K562 (cell line): ENCODE results near the gene C10orf71. TPM values are rescaled to one million over a fixed set of nuclear protein-coding genes. Genes with fewer than 3 reads are reported as not detected.

Experiments used
- ARNT ChIP-seq, 2 experiments: fragments of 450-650 bp; IDR thresholded peaks; 2 replicates each; pipeline ENCODE4 v1.6.1; 2016; ENCODE audit warnings: mild to moderate bottlenecking in 1 of 2
- CBFB ChIP-seq: sonication (generic); formaldehyde crosslinking; IDR thresholded peaks from 2 replicates; pipeline ENCODE4 v1.4.0; 2020; ENCODE audit warnings: mild to moderate bottlenecking, missing genetic modification reagents
- E2F1 ChIP-seq: sonication (generic); formaldehyde crosslinking; IDR thresholded peaks from 2 replicates; pipeline ENCODE4 v1.8.1; 2023; ENCODE audit warnings: mild to moderate bottlenecking, missing genetic modification reagents, moderate library complexity
- EWSR1 ChIP-seq: fragments of 450-650 bp; IDR thresholded peaks from 2 replicates; pipeline ENCODE4 v1.6.1; 2018; ENCODE audit warnings: borderline replicate concordance, mild to moderate bottlenecking, low read depth, moderate library complexity; ENCODE audit not compliant: partially characterized antibody
- GABPA ChIP-seq: fragments of 200-800 bp; sonication (Bioruptor generic); conservative IDR thresholded peaks from 2 replicates; pipeline ENCODE4 v1.6.1; 2016; ENCODE audit warnings: low read depth, missing genetic modification characterization, missing compliant biosample characterization
- HBP1 ChIP-seq: fragments of 450-650 bp; formaldehyde crosslinking; IDR thresholded peaks from 2 replicates; pipeline ENCODE4 v1.4.0; 2022; ENCODE audit warnings: missing genetic modification characterization
- IRF9 ChIP-seq: fragments of 450-650 bp; IDR thresholded peaks from 2 replicates; pipeline ENCODE4 v1.6.1; 2016; ENCODE audit warnings: missing biosample characterization, missing genetic modification characterization
- MIER1 ChIP-seq: fragments of 450-650 bp; IDR thresholded peaks from 2 replicates; pipeline ENCODE4 v1.6.1; 2016; ENCODE audit warnings: antibody characterized with exemption, mild to moderate bottlenecking, low read depth
- MNT ChIP-seq, 2 experiments: fragments of 450-650 bp; conservative IDR thresholded peaks; 2 replicates each; pipeline ENCODE4 v1.6.1; 2017; ENCODE audit warnings: mild to moderate bottlenecking in 2 of 2, moderate library complexity in 2 of 2
- NBN ChIP-seq: fragments of 450-650 bp; IDR thresholded peaks from 2 replicates; pipeline ENCODE4 v1.6.1; 2016; ENCODE audit warnings: low read depth, mild to moderate bottlenecking
- NEUROD1 ChIP-seq: fragments of 150-350 bp; IDR thresholded peaks from 2 replicates; pipeline ENCODE4 v1.6.1; 2014; ENCODE audit warnings: borderline replicate concordance, low read length, low read depth; ENCODE audit not compliant: partially characterized antibody
- SOX6 ChIP-seq: fragments of 450-650 bp; IDR thresholded peaks from 2 replicates; pipeline ENCODE4 v1.6.1; 2014; ENCODE audit warnings: mild to moderate bottlenecking
- SRSF3 ChIP-seq: fragments of 200-400 bp; formaldehyde crosslinking; IDR thresholded peaks from 2 replicates; pipeline ENCODE4 v1.6.1; 2016; ENCODE audit warnings: mild to moderate bottlenecking, low read length, moderate library complexity; ENCODE audit not compliant: insufficient read depth
- THRA ChIP-seq: fragments of 450-650 bp; IDR thresholded peaks from 2 replicates; pipeline ENCODE4 v1.6.1; 2017; ENCODE audit warnings: mild to moderate bottlenecking, moderate library complexity
- YY1 ChIP-seq, 3 experiments: IDR thresholded peaks; 2 replicates each; pipeline ENCODE4 v1.6.1; 2011; ENCODE audit warnings: low read length in 2 of 3, mild to moderate bottlenecking in 2 of 3, moderate library complexity in 2 of 3, borderline replicate concordance in 1 of 3, control low read depth in 1 of 3, low read depth in 1 of 3; ENCODE audit not compliant: insufficient read depth in 3 of 3, insufficient replicate concordance in 2 of 3, control insufficient read depth in 1 of 3, insufficient read length in 1 of 3; ENCODE audit errors: extremely low read depth in 1 of 3
- ZNF280A ChIP-seq: fragments of 450-650 bp; IDR thresholded peaks from 2 replicates; pipeline ENCODE4 v1.6.1; 2018; ENCODE audit warnings: mild to moderate bottlenecking, low read depth; ENCODE audit not compliant: partially characterized antibody
- ZNF766 ChIP-seq: fragments of 200-800 bp; sonication (Bioruptor generic); conservative IDR thresholded peaks from 2 replicates; pipeline ENCODE4 v1.6.1; 2016; ENCODE audit warnings: missing genetic modification characterization, missing compliant biosample characterization
- polyA plus RNA-seq, 8 experiments: library from polyadenylated mRNA; depleted of rRNA in 4 of 8; stranded (reverse) in 5 of 8; unstranded in 3 of 8; fragments of >200 nt; fragmentation: Nextera tagmentation in 2 of 8; fragmentation: Illumina TruSeq in 1 of 8; extraction: Ambion mirVana in 2 of 8; extraction: Trizol in 1 of 8; gene quantifications; 2 replicates each; pipeline versions ENCODE4 v1.2.1 to v1.2.3, GENCODE V29; 2011 to 2014; ENCODE audit warnings: inconsistent platforms in 1 of 8, missing spikeins in 1 of 8
- total RNA-seq, 7 experiments: library from RNA; depleted of rRNA in 6 of 7; stranded (reverse); fragments of >200 nt in 6 of 7; fragmentation: Illumina TruSeq in 2 of 7; extraction: Trizol in 2 of 7; gene quantifications; 2 replicates each; pipeline versions ENCODE4 v1.2.1 to v1.2.3, GENCODE V29; 2011 to 2021; ENCODE audit warnings: low replicate concordance in 1 of 7

Gene C10orf71
- total and polyA plus RNA-seq, 9 of the 15 experiments (the other 6 are each of a cell fraction or from before 2014, with no cell fraction given), result 0.06 to 4.5 (median 1.3) TPM

GRCh38 chr10:49265885-49266284, 33.1 kb upstream of the C10orf71 start (continued):
- TF ChIP-seq CBFB (CRISPR knock-in tag), result no peak
- TF ChIP-seq NBN, result 0 out of 2 replicates have a peak, but pooled peaks have one; percentile 41
- no peak for TF ChIP-seq THRA
- TF ChIP-seq GABPA (tag), result no peak
- TF ChIP-seq YY1 (IDR thresholded peaks at IDR 0.05; ENCODE audit: borderline replicate concordance in 1 of 3, control insufficient read depth in 1 of 3, extremely low read depth in 1 of 3, insufficient read depth in 3 of 3, insufficient read length in 1 of 3, insufficient replicate concordance in 2 of 3, low read depth in 1 of 3, low read length in 2 of 3), result no peak
- no peak for TF ChIP-seq E2F1 (CRISPR knock-in tag)
- TF ChIP-seq SRSF3, result no peak
- TF ChIP-seq ZNF766 (CRISPR knock-in tag), result 0 out of 2 replicates have a peak, but pooled peaks have one; percentile 29
- TF ChIP-seq MIER1, result no peak
- no peak for TF ChIP-seq SOX6
- peak; percentile 98 for TF ChIP-seq ZNF280A
- peak in 1 of 2 experiments; percentile 23; a peak in 1 of 4 replicates for TF ChIP-seq ARNT (IDR thresholded peaks at IDR 0.05)
- no peak for TF ChIP-seq EWSR1
- 0 out of 4 replicates have a peak, but pooled peaks of 1 of the 2 experiments have one; percentile 27 for TF ChIP-seq MNT (conservative IDR thresholded peaks at IDR 0.05)
- TF ChIP-seq NEUROD1, result no peak
- TF ChIP-seq HBP1 (CRISPR knock-in tag), result no peak
- no peak for TF ChIP-seq IRF9 (tag)
